Measurements from ENCODE around the gene CYRIA.

Gene CYRIA

DNA sequence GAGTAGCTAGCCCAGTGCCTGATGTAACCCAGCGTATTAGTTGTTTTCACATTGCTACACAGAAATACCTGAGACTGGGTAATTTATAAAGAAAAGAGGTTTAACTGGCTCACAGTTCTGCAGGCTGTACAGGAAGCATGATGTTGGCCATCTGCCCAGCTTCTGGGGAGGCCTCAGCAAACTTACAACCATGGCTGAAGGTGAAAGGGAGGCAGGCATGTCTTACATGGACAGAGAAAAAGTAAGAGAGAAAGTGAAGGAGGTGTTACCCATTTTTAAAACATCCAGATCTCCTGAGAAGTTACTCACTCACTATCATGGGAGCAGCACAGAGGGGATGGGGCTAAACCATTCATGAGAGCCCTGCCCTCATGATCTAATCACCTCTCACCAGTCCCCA is 6.1 kb upstream of the CYRIA start:
- H3K4me3 ChIP-seq (ENCODE audit: low read depth, low read length): no peak overlapping the region
- TF ChIP-seq CTCF (IDR thresholded peaks at IDR 0.05; ENCODE audit: low read depth, low read length): no peak

DNA sequence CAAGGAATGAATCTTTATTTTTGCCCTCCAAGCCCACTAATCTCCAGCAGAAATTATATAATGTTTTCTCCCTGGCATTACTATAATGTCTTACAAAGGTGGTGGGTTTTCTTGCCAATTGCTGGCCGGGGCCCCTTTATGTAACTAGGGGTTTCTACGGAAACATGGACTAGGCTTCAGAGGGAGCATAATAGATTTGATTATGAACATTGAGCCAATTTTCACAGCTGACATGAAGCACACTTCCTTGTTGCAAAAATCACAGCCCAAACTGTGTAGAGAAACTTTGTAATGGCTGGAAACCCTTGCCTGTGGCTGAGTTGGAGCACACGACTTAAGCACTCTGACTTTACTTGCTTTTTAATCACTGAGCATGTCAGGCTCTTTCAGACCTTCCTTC is 3.8 kb upstream of the CYRIA start:
- TF ChIP-seq CTCF (IDR thresholded peaks at IDR 0.05; ENCODE audit: low read depth, low read length): no peak
- H3K4me3 ChIP-seq (ENCODE audit: low read depth, low read length): no peak overlapping the region

- H3K4me3 ChIP-seq (ENCODE audit: low read depth, low read length): no peak overlapping the region
- TF ChIP-seq CTCF (IDR thresholded peaks at IDR 0.05; ENCODE audit: low read depth, low read length): no peak
These were observed 791 bp upstream of the CYRIA start for GRCh38 chr2:16666449-16666801.

DNA sequence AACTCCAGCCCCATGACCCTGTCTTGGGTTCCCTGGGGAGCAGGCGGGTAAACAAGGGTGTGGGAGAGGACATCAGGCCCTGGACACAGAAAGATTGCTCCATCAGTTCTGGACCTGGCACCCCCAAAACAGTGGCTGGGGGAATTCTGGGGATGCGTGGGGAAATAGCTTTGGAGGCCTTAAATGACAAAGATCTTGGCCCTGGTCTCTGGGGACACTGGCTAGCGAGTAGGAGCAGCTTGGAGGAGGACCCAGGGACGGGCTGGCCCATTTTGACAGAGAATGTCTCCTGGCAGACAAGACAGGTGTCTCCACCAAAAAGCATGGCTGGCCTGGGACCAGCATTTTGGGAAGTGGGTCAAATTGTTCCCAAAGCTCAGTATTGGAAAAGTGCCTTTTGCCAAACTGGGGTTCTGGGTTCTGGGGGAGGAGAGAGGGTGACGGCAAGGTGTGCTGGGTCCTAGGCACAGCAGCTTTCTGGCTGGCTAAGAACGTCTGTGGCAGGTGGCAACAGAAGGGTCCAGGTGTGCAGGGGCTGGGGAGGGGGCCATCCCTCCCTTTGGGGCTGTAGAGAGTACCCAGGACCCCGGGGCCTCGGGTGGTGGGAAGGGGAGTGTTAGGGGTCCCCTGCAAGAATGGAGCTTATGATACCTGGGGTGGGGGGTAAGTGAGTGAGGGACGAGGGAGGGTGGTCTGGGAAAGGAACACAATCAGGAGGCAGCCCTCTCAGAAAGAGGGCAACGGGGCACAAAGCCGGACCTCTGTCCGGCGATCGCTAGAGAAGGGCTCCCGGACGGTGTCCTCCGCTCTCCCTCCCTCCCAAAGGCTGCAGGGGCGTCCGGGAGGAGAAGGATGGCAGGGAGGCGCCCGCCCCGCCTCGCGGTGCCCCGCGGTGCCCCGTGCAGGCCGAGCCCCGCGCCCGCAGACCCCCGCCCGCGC is 556 bp downstream of the CYRIA start:
- TF ChIP-seq CTCF (IDR thresholded peaks at IDR 0.05; ENCODE audit: low read depth, low read length): no peak

DNA sequence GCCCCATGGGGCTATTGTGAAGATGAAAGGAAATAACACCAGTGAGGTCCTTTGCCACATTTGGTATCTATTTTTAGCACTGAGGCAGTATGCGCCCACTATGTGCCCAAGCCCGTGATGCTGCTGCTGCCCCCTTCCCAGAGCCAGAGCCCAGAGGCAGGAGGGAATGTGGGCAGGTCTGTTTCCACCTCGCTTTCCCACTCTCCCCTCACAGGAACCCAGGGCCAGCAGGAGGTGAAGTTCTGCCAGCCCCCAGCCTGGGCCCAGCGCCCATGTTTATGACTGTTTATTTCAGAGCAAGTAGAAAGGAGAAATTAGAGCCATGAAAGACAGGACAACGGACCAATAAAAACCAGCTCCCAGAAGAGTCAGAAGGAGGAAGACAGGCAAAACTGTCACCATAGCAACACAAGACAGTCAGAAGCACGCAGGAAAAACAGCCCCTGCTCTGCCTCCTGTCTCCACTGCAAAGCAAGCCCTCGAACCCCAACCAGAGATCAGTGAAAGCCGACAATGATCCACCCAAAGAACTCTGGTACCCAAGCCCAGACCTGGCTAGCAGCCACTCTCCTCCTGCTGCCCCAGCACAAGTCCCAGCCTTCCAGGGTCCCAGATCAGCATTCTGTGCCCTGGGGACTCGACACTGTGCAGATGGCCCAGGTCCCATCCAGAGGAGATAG is 1.4 kb downstream of the CYRIA start:
- no peak for TF ChIP-seq CTCF (IDR thresholded peaks at IDR 0.05; ENCODE audit: low read depth, low read length)
- H3K4me3 ChIP-seq (ENCODE audit: low read depth, low read length): no peak overlapping the region

More for the DNA sequence above, 556 bp downstream of the CYRIA start:
- no peak overlapping the region for H3K4me3 ChIP-seq (ENCODE audit: low read depth, low read length)

DNA sequence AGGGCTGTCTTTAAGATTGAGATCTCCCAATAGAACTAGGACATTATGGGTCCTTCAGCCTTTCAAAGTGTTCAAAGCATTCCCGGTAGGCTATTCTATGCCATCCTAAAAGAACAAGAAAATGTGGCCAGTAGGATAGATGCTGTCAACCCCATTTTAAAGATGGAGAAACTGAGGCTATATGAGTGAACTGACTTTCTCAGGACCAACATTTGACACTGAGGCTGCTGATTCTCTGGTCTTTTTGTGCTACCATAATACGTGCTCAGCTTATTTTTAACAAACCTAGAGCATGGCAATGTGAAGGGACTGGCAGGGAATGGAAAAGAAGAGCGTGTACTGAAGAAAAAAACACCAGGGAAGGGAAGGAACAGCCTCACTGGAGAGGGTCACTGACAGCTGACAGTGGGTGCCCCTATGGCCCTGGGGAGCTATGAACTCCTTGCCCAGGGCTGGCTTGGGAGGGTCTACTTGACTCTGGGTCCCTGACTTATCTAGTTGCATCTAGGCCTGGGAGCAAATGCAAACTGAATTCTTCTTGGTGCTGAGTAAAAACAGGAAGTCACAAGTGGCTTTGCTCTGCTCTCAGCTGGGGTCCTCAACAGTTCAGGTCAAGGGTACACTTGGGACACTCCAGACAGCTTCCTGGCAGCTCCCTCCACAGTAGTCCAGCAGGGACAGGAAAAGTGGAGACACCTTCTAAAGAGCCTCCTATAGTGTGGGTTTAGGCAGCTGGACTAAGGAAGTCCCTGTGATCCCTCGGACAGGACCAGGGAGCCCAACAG is 2.3 kb downstream of the CYRIA start:
- TF ChIP-seq CTCF (IDR thresholded peaks at IDR 0.05; ENCODE audit: low read depth, low read length): no peak
- H3K4me3 ChIP-seq (ENCODE audit: low read depth, low read length): no peak overlapping the region

Measured in WI38 (cell line).